ENCODE measurements around the gene SPATA2.

Gene SPATA2

DNA sequence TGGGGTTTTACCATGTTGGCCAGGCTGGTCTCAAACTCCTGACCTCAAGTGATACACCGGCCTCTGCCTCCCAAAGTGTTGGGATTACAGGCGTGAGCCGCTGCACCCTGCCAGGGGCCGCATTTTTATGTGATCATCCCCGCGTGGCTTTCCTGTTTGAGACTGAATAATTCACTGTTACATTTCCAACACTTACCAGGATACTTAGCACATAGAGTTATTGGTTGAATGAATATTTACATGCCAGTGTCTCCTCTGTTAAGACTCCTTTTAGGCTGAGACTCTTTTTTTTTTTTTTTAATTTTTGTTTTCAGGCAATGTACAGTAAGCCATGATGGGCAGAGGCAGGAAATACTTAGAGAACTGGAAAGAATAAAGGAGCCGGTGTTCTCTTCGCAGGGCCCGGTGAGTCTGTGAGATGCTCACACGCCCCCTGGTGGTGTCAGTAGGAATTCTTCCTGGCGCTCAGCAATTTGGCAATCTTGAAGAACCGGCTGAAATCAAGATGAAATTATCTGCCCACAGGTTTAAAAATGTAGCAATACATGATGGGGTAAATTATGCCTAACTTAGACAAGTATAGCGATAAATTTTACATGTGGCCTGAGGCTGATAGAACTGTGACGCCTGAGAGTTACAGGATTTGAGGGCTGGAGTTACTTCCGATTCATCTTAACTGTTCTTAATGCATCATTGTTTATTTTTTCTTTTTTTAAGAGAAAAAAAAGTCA, 13.2 kb upstream of the SPATA2 start:
- Histone ChIP-seq H3K9me3 (replicated peaks; ENCODE audit: insufficient read depth, low read length) (no peaks in the 10 kb centered on the region), H3K27ac (ENCODE audit: low read length) (no peak overlapping the region), H3K27me3 (replicated peaks; ENCODE audit: insufficient read depth, low read length) (no peaks in the 10 kb centered on the region), H4K20me1 (ENCODE audit: insufficient read depth, low read length) (no peaks in the 10 kb centered on the region), H3K9me2 (replicated peaks; ENCODE audit: insufficient read depth, low read length) (no peaks in the 10 kb centered on the region), H3K4me3 (ENCODE audit: low read length) (no peak overlapping the region), H3F3A (ENCODE audit: insufficient read depth, low read length) (no peaks in the 10 kb centered on the region), H3K9ac (ENCODE audit: low read length) (no peak overlapping the region), H3K36me3 (replicated peaks; ENCODE audit: insufficient read depth, low read length) (no peaks in the 10 kb centered on the region), H3K4me2 (ENCODE audit: low read depth, low read length) (peak overlapping the region; percentile 48; the same call in 1 of the 2 replicates), H2AFZ (ENCODE audit: low read length) (peak overlapping the region; percentile 44; the same call in 1 of the 2 replicates), H3K79me2 (ENCODE audit: low read length) (no peaks in the 10 kb centered on the region), H3K4me1 (ENCODE audit: low read length) (no peaks in the 10 kb centered on the region)
- TF ChIP-seq EZH2 (optimal IDR thresholded peaks at IDR 0.05; ENCODE audit: low read depth, low read length), result no peak
- TF ChIP-seq, protein P1, sequence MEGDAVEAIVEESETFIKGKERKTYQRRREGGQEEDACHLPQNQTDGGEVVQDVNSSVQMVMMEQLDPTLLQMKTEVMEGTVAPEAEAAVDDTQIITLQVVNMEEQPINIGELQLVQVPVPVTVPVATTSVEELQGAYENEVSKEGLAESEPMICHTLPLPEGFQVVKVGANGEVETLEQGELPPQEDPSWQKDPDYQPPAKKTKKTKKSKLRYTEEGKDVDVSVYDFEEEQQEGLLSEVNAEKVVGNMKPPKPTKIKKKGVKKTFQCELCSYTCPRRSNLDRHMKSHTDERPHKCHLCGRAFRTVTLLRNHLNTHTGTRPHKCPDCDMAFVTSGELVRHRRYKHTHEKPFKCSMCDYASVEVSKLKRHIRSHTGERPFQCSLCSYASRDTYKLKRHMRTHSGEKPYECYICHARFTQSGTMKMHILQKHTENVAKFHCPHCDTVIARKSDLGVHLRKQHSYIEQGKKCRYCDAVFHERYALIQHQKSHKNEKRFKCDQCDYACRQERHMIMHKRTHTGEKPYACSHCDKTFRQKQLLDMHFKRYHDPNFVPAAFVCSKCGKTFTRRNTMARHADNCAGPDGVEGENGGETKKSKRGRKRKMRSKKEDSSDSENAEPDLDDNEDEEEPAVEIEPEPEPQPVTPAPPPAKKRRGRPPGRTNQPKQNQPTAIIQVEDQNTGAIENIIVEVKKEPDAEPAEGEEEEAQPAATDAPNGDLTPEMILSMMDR (IDR thresholded peaks at IDR 0.05; ENCODE audit: low read length), result peak; percentile 88
- TF ChIP-seq EZH2phosphoT487 (IDR thresholded peaks at IDR 0.05; ENCODE audit: low read length), result no peak
- peak; percentile 80 for DNase-seq

DNA sequence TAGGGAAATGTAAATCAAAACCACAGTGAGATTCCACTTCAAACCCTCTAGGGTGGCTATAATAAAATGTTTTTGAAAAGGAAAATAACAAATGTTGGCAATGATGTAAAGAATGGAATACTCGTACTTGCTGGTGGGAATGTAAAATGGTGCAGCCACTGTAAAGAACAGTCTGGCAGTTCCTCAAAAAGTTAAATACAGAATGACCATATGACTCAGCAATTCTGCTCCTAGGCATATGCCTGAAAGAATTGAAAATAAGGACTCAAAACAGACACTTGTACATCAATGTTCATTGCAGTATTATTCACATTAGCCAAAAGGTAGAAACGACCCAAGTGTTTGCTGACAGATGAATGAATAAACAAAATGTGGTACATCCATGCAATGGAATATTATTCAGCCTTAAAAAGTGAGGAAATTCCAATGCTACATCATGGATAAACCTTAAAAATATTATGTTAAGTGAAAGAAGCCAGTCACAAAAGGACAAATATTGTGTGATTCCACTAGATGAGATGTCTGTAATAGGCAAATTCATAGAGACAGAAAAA, 10.6 kb upstream of the SPATA2 start:
- Histone ChIP-seq H3K27ac (ENCODE audit: low read length) (no peak overlapping the region), H3K79me2 (ENCODE audit: low read length) (no peaks in the 10 kb centered on the region), H3K36me3 (replicated peaks; ENCODE audit: insufficient read depth, low read length) (no peaks in the 10 kb centered on the region), H3K4me3 (ENCODE audit: low read length) (no peak overlapping the region), H4K20me1 (ENCODE audit: insufficient read depth, low read length) (no peaks in the 10 kb centered on the region), H3K4me2 (ENCODE audit: low read depth, low read length) (no peak overlapping the region), H3K9me2 (replicated peaks; ENCODE audit: insufficient read depth, low read length) (no peaks in the 10 kb centered on the region), H3K4me1 (ENCODE audit: low read length) (no peaks in the 10 kb centered on the region), H3F3A (ENCODE audit: insufficient read depth, low read length) (no peaks in the 10 kb centered on the region), H3K9me3 (replicated peaks; ENCODE audit: insufficient read depth, low read length) (no peaks in the 10 kb centered on the region), H2AFZ (ENCODE audit: low read length) (no peak overlapping the region), H3K9ac (ENCODE audit: low read length) (no peak overlapping the region), H3K27me3 (replicated peaks; ENCODE audit: insufficient read depth, low read length) (no peaks in the 10 kb centered on the region)
- no peak for TF ChIP-seq EZH2phosphoT487 (IDR thresholded peaks at IDR 0.05; ENCODE audit: low read length)
- no peak for TF ChIP-seq EZH2 (optimal IDR thresholded peaks at IDR 0.05; ENCODE audit: low read depth, low read length)
- TF ChIP-seq, protein P1 (IDR thresholded peaks at IDR 0.05; ENCODE audit: low read length), result no peak
- no peak for DNase-seq

DNA sequence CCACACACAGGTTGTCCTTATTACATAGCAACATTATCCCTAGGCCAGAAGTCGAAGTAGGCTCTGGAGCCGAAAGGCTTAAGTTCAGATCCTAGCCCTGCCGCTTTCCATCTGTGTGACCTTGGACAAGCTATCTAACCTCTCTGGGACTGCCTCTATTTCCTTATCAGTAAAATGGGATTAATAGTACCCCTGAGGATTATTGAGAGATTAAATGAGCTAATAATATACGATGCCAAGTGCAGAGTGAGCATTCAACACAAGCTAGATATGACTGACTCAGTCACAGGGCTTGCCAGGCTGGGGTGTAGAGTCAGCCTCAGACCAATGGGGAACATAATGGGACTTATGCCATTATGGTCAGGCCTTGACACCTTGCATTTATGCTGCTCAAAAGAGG, 8.9 kb upstream of the SPATA2 start:
- DNase-seq, result no peak
- H4K20me1 ChIP-seq (ENCODE audit: insufficient read depth, low read length), result no peaks in the 10 kb centered on the region
- no peaks in the 10 kb centered on the region for H3K36me3 ChIP-seq (replicated peaks; ENCODE audit: insufficient read depth, low read length)
- no peak overlapping the region for H3K27ac ChIP-seq (ENCODE audit: low read length)
- H3K27me3 ChIP-seq (replicated peaks; ENCODE audit: insufficient read depth, low read length), result no peaks in the 10 kb centered on the region
- no peaks in the 10 kb centered on the region for H3K9me2 ChIP-seq (replicated peaks; ENCODE audit: insufficient read depth, low read length)
- no peak overlapping the region for H3K9ac ChIP-seq (ENCODE audit: low read length)
- H3K79me2 ChIP-seq (ENCODE audit: low read length), result no peaks in the 10 kb centered on the region
- H3K4me2 ChIP-seq (ENCODE audit: low read depth, low read length), result no peak overlapping the region
- H3K4me3 ChIP-seq (ENCODE audit: low read length), result no peak overlapping the region
- H3K4me1 ChIP-seq (ENCODE audit: low read length), result no peaks in the 10 kb centered on the region
- no peaks in the 10 kb centered on the region for H3F3A ChIP-seq (ENCODE audit: insufficient read depth, low read length)
- TF ChIP-seq, protein P1 (IDR thresholded peaks at IDR 0.05; ENCODE audit: low read length), result no peak
- TF ChIP-seq EZH2phosphoT487 (IDR thresholded peaks at IDR 0.05; ENCODE audit: low read length) (no peak), EZH2 (optimal IDR thresholded peaks at IDR 0.05; ENCODE audit: low read depth, low read length) (no peak)
- no peak overlapping the region for H2AFZ ChIP-seq (ENCODE audit: low read length)
- no peaks in the 10 kb centered on the region for H3K9me3 ChIP-seq (replicated peaks; ENCODE audit: insufficient read depth, low read length)
